ENCODE results near the gene KTN1.

The KTN1 gene

GRCh38 chr14:55711175-55711811, 131.3 kb downstream of the KTN1 start:
- no peak for DNase-seq (ENCODE audit: low read depth)

GRCh38 chr14:55712491-55712890, 132.5 kb downstream of the KTN1 start:
- no peak for DNase-seq (ENCODE audit: low read depth)

GRCh38 chr14:55713486-55713885, 133.5 kb downstream of the KTN1 start:
- no peak for DNase-seq (ENCODE audit: low read depth)

GRCh38 chr14:55715889-55716288, 135.9 kb downstream of the KTN1 start:
- no peak for DNase-seq (ENCODE audit: low read depth)

- DNase-seq (ENCODE audit: low read depth), result no peak
These were observed 137.6 kb downstream of the KTN1 start for GRCh38 chr14:55717621-55718020.

GRCh38 chr14:55718551-55718950, 138.5 kb downstream of the KTN1 start:
- DNase-seq (ENCODE audit: low read depth), result no peak

- no peak for DNase-seq (ENCODE audit: low read depth)
These were observed 140.8 kb downstream of the KTN1 start for GRCh38 chr14:55720796-55721195.

- no peak for DNase-seq (ENCODE audit: low read depth)
These were observed 141.3 kb downstream of the KTN1 start for GRCh38 chr14:55721353-55721752.

GRCh38 chr14:55722054-55722453, 142.0 kb downstream of the KTN1 start:
- no peak for DNase-seq (ENCODE audit: low read depth)

GRCh38 chr14:55724736-55725135, 144.7 kb downstream of the KTN1 start:
- no peak for DNase-seq (ENCODE audit: low read depth)

GRCh38 chr14:55730592-55731310, 150.7 kb downstream of the KTN1 start:
- no peak for DNase-seq (ENCODE audit: low read depth)

- DNase-seq (ENCODE audit: low read depth), result no peak
These were observed 151.4 kb downstream of the KTN1 start for GRCh38 chr14:55731311-55731872.

GRCh38 chr14:55731881-55732498, 152.0 kb downstream of the KTN1 start:
- DNase-seq (ENCODE audit: low read depth), result peak; percentile 30

- DNase-seq (ENCODE audit: low read depth), result no peak
These were observed 153.6 kb downstream of the KTN1 start for GRCh38 chr14:55733599-55733998.
